M059J (cell line): ENCODE results near the gene TRAK1. TPM values are rescaled to one million over a fixed set of nuclear protein-coding genes. Genes with fewer than 3 reads are reported as not detected.
"Not testable (repeated sequence)": the region's sequence is repeated elsewhere in the genome, so short reads cannot be mapped to it uniquely, and the experiment has no call there.

Experiments
- DNase-seq: peaks from one replicate; pipeline ENCODE4 v3.0.0-alpha.2; 2012; ENCODE audit warnings: low read depth
- total RNA-seq: library from RNA; depleted of rRNA; stranded (reverse); fragments of >200 nt; shearing (Covaris generic); gene quantifications from 2 replicates; pipeline ENCODE4 v1.2.3, GENCODE V29; 2014; rRNA removed

Gene TRAK1
- 6.4 and 9.6 TPM in 2 replicates for total RNA-seq

GRCh38 chr3:42090973-42091731 lies at the start of gene TRAK1:
TSS of gene TRAK1 (plus strand) at chr3:42091357. CDS start at chr3:42091470, 113 bp downstream.
- DNase-seq = peak; percentile 76

- DNase-seq = peak; percentile 59
Observed at GRCh38 chr3:42042747-42043098, 48.4 kb upstream of the TRAK1 start.

GRCh38 chr3:42043099-42043813 lies 47.9 kb upstream of the TRAK1 start:
- DNase-seq = peak; percentile 85

- no peak for DNase-seq
Observed at GRCh38 chr3:42045708-42046243, 45.4 kb upstream of the TRAK1 start.

GRCh38 chr3:42048526-42048925 lies 42.6 kb upstream of the TRAK1 start:
- not testable (repeated sequence) for DNase-seq

- no peak for DNase-seq
Observed at GRCh38 chr3:42050126-42050525, 41.0 kb upstream of the TRAK1 start.

- DNase-seq = peak; percentile 32
Observed at GRCh38 chr3:42051384-42052131, 39.6 kb upstream of the TRAK1 start.

GRCh38 chr3:42052132-42052483 lies 39.0 kb upstream of the TRAK1 start:
- no peak for DNase-seq

- peak; percentile 38 for DNase-seq
Observed at GRCh38 chr3:42052484-42053351, 38.4 kb upstream of the TRAK1 start.

GRCh38 chr3:42053476-42053875 lies 37.7 kb upstream of the TRAK1 start:
- DNase-seq = no peak

- peak; percentile 50 for DNase-seq
Observed at GRCh38 chr3:42055291-42055690, 35.9 kb upstream of the TRAK1 start.

GRCh38 chr3:42056840-42057239 lies 34.3 kb upstream of the TRAK1 start:
- no peak for DNase-seq

- no peak for DNase-seq
Observed at GRCh38 chr3:42057561-42058211, 33.5 kb upstream of the TRAK1 start.

GRCh38 chr3:42061025-42061712 lies 30.0 kb upstream of the TRAK1 start:
- DNase-seq = no peak

- peak; percentile 83 for DNase-seq
Observed at GRCh38 chr3:42061713-42062380, 29.3 kb upstream of the TRAK1 start.

GRCh38 chr3:42062464-42062863 lies 28.7 kb upstream of the TRAK1 start:
- no peak for DNase-seq

- DNase-seq = peak; percentile 58
Observed at GRCh38 chr3:42063888-42064287, 27.3 kb upstream of the TRAK1 start.

GRCh38 chr3:42066516-42067181 lies 24.5 kb upstream of the TRAK1 start:
- DNase-seq = peak; percentile 59

- peak; percentile 41 for DNase-seq
Observed at GRCh38 chr3:42067326-42067725, 23.8 kb upstream of the TRAK1 start.
